Parathyroid adenoma (tissue), 2 donors: ENCODE results near the gene SUPT3H.
"Not testable (repeated sequence)": the region's sequence is repeated elsewhere in the genome, so short reads cannot be mapped to it uniquely, and the experiment has no call there.

Source experiments
- H2AFZ ChIP-seq: fragments of 300-600 bp; sonication (generic); one replicate; pipeline ENCODE4 v1.7.0; 2017; ENCODE audit warnings: antibody characterized with exemption, mild to moderate bottlenecking
- H3K27ac ChIP-seq: fragments of 300-600 bp; sonication (generic); one replicate; pipeline ENCODE4 v1.7.0; 2017
- H3K27me3 ChIP-seq: fragments of 300-600 bp; sonication (generic); one replicate; pipeline ENCODE4 v1.7.0; 2017; ENCODE audit warnings: low read length; ENCODE audit not compliant: control insufficient read depth, insufficient read depth
- H3K36me3 ChIP-seq: fragments of 300-600 bp; sonication (generic); one replicate; pipeline ENCODE4 v1.7.0; 2017; ENCODE audit warnings: low read length; ENCODE audit not compliant: control insufficient read depth, insufficient read depth
- H3K4me1 ChIP-seq: fragments of 300-600 bp; sonication (generic); one replicate; pipeline ENCODE4 v1.7.0; 2017; ENCODE audit warnings: control low read depth
- H3K4me2 ChIP-seq: fragments of 300-600 bp; sonication (generic); one replicate; pipeline ENCODE4 v1.7.0; 2017; ENCODE audit warnings: low read length
- H3K4me3 ChIP-seq: fragments of 300-600 bp; sonication (generic); one replicate; pipeline ENCODE4 v1.7.0; 2017; ENCODE audit warnings: low read depth, low read length
- H3K79me2 ChIP-seq: fragments of 300-600 bp; sonication (generic); one replicate; pipeline ENCODE4 v1.7.0; 2017; ENCODE audit warnings: control low read depth
- H3K9ac ChIP-seq: fragments of 300-600 bp; sonication (generic); one replicate; pipeline ENCODE4 v1.7.0; 2017; ENCODE audit warnings: mild to moderate bottlenecking
- H3K9me3 ChIP-seq: fragments of 300-600 bp; sonication (generic); one replicate; pipeline ENCODE4 v1.7.0; 2017; ENCODE audit warnings: low read length; ENCODE audit not compliant: control insufficient read depth
- CTCF ChIP-seq: fragments of 300-600 bp; sonication (generic); IDR thresholded peaks from one replicate; pipeline ENCODE4 v1.7.0; 2017; ENCODE audit warnings: antibody characterized with exemption, mild to moderate bottlenecking
- donor health status: primary hyperparathyroidism.

SUPT3H gene

GRCh38 chr6:45155341-45155894 lies 222.3 kb downstream of the SUPT3H start:
- Histone ChIP-seq H3K9ac (no peak overlapping the region), H3K27me3 (no peaks in the 10 kb centered on the region), H3K4me2 (no peak overlapping the region), H3K4me3 (no peak overlapping the region), H2AFZ (no peak overlapping the region), H3K27ac (no peak overlapping the region), H3K9me3 (no peaks in the 10 kb centered on the region), H3K79me2 (no peaks in the 10 kb centered on the region), H3K4me1 (no peaks in the 10 kb centered on the region), H3K36me3 (no peaks in the 10 kb centered on the region)
- TF ChIP-seq CTCF: no peak

GRCh38 chr6:45154679-45155078 lies 223.1 kb downstream of the SUPT3H start:
- H2AFZ ChIP-seq: no peak overlapping the region
- no peaks in the 10 kb centered on the region for H3K4me1 ChIP-seq

GRCh38 chr6:45148711-45149341 lies 228.9 kb downstream of the SUPT3H start:
- no peaks in the 10 kb centered on the region for H3K4me1 ChIP-seq
- no peaks in the 10 kb centered on the region for H3K27me3 ChIP-seq
- H3K4me3 ChIP-seq: no peak overlapping the region

More at GRCh38 chr6:45154679-45155078, 223.1 kb downstream of the SUPT3H start:
- H3K4me3 ChIP-seq: no peak overlapping the region
- no peaks in the 10 kb centered on the region for H3K9me3 ChIP-seq
- no peaks in the 10 kb centered on the region for H3K27me3 ChIP-seq
- no peaks in the 10 kb centered on the region for H3K36me3 ChIP-seq
- H3K79me2 ChIP-seq: no peaks in the 10 kb centered on the region
- no peak overlapping the region for H3K27ac ChIP-seq
- H3K9ac ChIP-seq: no peak overlapping the region
- no peak overlapping the region for H3K4me2 ChIP-seq
- no peak for TF ChIP-seq CTCF

GRCh38 chr6:45148278-45148677 lies 229.5 kb downstream of the SUPT3H start:
- Histone ChIP-seq H3K9ac (no peak overlapping the region), H3K27me3 (no peaks in the 10 kb centered on the region), H3K36me3 (no peaks in the 10 kb centered on the region), H2AFZ (no peak overlapping the region), H3K4me3 (no peak overlapping the region), H3K9me3 (no peaks in the 10 kb centered on the region), H3K4me1 (no peaks in the 10 kb centered on the region), H3K27ac (no peak overlapping the region), H3K79me2 (no peaks in the 10 kb centered on the region), H3K4me2 (no peak overlapping the region)
- no peak for TF ChIP-seq CTCF

More at GRCh38 chr6:45148711-45149341, 228.9 kb downstream of the SUPT3H start:
- Histone ChIP-seq H3K27ac (no peak overlapping the region), H2AFZ (no peak overlapping the region), H3K9ac (no peak overlapping the region), H3K36me3 (no peaks in the 10 kb centered on the region), H3K79me2 (no peaks in the 10 kb centered on the region), H3K9me3 (no peaks in the 10 kb centered on the region), H3K4me2 (no peak overlapping the region)
- no peak for TF ChIP-seq CTCF

GRCh38 chr6:45145658-45146057 lies 232.1 kb downstream of the SUPT3H start:
- not testable (repeated sequence) for H3K79me2 ChIP-seq, H3K4me3 ChIP-seq, H2AFZ ChIP-seq, H3K27me3 ChIP-seq, H3K36me3 ChIP-seq, H3K9ac ChIP-seq, H3K9me3 ChIP-seq, H3K27ac ChIP-seq, H3K4me2 ChIP-seq, H3K4me1 ChIP-seq
